GM18861 (cell line): ENCODE results near the gene AMPD3.

Source experiments
- ATAC-seq: cut with Tn5 transposase; IDR thresholded peaks from one replicate; pipeline ENCODE4 v1.9.1; 2021; ENCODE audit not compliant: unreplicated experiment

AMPD3 gene

GRCh38 chr11:10528121-10528520, 73.1 kb downstream of the AMPD3 start:
- no peak for ATAC-seq

DNA sequence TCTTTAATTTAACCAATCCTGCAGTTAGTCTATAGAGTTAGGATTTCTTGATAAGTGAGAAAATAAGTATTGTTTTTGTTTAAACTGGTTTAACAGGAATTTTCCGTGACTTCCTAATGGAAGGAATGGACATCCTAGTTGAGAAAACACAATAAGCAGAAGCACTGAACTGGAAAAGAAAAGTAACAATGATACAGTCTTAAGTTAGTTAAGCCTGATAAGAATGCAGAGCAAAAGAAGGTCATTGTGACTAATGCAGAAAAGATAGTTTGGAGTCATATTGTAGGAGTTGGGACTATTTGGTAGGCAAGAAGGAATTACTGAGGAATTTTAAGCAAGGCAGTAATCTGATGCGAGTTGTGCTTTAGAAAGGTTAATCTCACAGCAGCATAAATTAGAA, 74.2 kb downstream of the AMPD3 start:
- ATAC-seq, result no peak

GRCh38 chr11:10532526-10532925, 77.5 kb downstream of the AMPD3 start:
- no peak for ATAC-seq

DNA sequence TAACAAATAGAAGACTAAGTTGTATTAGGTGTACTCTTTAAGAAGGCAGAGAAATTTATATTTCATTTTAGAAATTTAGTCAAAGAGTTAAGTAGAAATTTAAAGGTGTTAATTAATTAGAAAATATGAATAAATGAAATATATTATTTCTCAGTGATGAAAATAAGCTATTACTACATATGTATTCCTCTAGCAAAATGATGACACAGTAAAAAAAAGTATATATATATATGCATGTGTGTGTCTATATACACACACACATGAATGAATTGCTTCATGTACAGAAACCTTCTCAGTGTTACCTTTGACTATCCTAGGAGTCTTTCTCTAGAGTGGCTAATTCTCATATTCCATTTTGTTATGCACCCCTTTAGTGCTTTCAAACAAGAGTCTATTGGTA, 78.3 kb downstream of the AMPD3 start:
- ATAC-seq, result no peak

DNA sequence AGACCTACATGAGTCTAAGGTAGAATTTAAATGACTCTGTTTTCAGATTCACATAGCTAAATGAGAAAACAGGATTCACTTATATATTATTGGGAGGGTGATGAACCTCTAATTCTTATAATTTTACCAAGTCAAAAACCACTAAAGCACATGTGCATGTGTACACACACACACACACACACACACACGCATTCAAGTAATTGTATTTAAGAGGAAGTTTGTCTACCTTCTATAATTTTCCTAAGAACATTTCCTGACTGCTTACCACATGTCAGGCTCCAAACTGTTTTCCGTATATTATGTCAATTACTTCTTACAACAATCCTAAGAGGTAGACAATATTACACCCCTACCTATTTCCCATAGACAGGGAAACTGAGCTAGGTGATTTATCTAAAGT, 79.3 kb downstream of the AMPD3 start:
- ATAC-seq, result no peak

DNA sequence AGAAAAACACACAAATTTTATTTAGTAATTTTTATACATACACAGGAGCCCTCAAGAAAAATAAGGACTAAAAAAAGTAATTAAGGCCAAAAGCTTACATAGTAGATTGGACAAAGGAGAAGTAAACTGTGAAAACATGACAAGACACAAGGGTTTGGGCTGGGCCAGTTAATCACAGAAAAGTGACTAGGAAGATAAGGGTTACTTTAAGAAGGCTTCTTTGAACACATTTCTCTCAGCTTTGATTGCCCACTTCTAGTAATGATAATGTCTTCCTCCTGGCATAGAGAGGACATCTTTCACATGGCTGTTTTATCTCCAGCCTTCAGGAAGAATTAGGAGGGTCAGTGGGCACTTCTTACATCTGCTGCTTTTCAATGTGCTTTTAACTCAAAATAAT, 82.5 kb downstream of the AMPD3 start:
- ATAC-seq, result no peak

GRCh38 chr11:10538924-10539323, 83.9 kb downstream of the AMPD3 start:
- ATAC-seq, result no peak

- no peak for ATAC-seq
These were observed 84.3 kb downstream of the AMPD3 start for GRCh38 chr11:10539339-10539738.

- ATAC-seq, result peak; percentile 2
These were observed 85.5 kb downstream of the AMPD3 start for GRCh38 chr11:10540546-10540914.

GRCh38 chr11:10540915-10541560, 86.0 kb downstream of the AMPD3 start, which contains the start of gene RNF141:
Gene RNF141, minus strand, starts transcription at chr11:10541187. Its CDS starts 7,029 bp downstream, at chr11:10534158.
- ATAC-seq, result peak; percentile 96

DNA sequence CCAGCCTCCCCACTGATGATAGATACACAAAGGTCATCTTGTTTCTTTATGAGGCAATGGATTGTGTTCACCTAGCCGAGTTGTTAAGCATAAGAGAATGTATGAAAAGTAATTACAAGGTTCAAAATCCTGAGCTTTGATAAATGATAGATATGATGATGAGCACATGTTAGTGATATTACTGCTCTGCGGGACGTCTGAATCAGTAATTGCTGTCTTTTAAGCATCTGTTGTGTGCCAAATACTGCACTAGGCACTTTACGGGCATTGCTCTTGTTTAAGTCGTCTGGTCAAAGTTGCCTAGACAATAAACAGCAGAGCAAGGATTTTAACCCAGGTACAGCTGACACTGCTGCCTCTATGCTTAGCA, 86.5 kb downstream of the AMPD3 start:
- no peak for ATAC-seq

DNA sequence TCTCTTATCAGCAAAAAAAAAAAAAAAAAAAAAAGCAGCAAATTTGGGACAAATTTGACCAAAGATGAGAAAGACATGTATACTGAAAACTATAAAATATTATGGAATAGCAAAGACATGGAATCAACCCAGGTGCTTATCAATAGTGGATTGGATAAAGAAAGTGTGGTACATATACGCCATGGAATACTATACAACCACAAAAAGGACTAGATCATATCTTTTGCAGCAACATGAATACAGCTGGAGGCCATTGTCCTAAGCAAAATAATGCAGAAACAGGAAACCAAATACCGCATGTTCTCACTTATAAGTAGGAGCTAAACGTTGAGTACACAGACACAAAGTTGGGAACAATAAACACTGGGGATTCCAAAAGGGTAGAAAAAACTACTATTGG, 87.7 kb downstream of the AMPD3 start:
- ATAC-seq, result no peak

GRCh38 chr11:10543782-10544181, 88.7 kb downstream of the AMPD3 start:
- no peak for ATAC-seq

DNA sequence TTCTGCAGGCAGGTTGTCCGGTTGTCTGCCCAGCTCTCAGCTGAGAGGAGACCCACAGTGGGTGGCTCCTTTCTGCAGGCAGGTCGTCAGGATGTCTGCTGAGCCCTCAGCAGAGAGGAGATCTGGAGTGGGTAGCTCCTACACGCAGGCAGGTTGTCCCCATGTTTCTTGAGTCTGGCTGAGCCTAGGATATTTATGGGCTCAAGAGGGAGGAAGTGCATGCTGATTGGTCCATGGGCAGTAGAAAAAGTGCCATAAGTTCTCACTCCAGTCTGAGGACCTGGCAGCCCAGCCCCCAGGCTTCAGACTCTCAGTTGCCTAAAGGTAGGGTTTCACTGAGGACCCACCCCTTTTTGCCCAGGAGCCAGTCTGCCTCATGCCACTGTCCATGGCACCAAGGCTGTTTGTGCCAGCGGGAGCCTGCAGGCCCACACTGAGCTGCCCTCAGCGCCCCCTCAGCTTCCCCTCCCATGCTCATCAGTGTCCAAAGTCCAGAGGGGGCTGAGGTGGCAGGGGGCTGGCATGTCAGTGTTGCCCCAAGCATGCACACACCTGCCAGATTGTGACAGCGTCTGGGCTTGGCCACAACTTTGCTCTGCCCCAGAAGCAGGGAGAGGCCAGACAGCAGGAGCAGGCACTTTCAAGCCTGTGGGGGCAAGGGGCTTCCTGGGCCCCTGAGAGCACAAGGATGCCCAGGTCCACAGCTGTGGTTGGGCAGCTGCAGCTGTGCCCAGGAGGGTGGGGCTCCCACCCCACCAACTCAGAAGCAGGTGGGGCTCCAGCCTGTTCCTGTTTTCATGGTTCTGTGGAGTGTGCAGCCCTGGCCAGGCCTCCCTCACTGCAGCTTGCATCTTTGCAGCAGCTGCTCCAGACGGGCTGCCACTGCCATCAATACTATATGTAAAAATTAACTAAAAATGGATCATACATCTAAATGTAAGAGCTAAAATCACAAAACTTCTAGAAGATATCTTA, 89.7 kb downstream of the AMPD3 start:
- ATAC-seq, result no peak

DNA sequence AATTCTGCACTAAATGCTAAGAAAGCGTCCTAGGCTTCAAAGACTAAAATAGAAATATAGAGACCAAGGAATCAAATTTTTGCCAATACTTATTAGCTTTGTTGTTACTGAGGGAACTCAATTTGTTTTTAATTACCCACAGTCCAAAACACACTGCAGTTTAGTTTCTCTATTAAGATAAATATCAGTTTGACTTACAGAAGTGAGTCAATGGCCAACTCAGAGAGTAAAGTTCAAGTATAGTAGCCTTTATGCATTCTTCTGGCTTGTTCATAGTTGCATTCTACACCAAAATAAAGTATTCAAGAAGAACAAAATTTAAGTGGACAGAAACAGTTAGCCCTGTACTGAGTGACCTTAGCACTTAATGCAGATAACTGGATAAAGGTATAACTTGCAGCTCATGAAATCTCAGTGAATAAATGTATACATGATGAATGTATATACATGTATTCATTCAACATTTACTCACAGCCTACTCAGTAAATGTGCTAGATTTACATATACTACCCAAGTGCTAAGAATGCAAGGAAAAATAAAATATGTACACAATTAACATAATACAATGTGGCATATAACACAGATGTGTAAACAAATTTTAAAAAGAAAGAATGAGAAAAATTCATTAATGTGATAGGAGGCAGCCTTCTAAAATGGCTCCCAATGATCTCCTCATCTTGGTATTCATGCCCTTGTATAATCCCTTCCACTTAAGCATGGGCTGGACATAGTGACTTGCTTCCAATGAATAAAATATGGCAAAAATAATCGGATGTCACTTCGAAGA, 95.6 kb downstream of the AMPD3 start:
- no peak for ATAC-seq

DNA sequence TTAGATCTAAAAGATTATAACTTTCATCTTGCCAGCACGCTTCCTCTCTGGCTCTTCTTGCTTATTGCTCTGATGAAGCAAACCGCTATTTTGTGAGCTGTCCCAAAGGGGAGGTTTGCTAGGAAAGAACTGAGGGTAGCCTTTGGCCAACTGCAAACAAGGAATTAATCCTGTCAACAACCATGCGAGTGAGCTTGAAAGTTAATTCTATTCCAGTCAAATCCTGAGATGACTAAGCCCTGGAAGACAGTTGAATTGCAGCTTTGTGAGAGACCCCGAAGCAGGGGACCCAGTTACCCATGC, 96.2 kb downstream of the AMPD3 start:
- ATAC-seq, result no peak

GRCh38 chr11:10551845-10552352, 96.8 kb downstream of the AMPD3 start:
- ATAC-seq, result no peak

GRCh38 chr11:10556590-10556989, 101.5 kb downstream of the AMPD3 start:
- no peak for ATAC-seq
